BLaER1 treated with 17β-estradiol and CSF1 and Interleukin-3, amounts not matched to agents 10 nM and 100 nM (cell line): Measurements from ENCODE around the gene ITGAD.
A peak's percentile ranks its signal among the peaks of the same experiment; 100 is the strongest.

Source experiments
- H3K27ac ChIP-seq, 11 experiments: shearing (Covaris generic); formaldehyde crosslinking; 2 replicates each; pipeline ENCODE4 v1.8.1; 2022
- H3K27me3 ChIP-seq, 11 experiments: shearing (Covaris generic); formaldehyde crosslinking; 2 replicates each; pipeline ENCODE4 v1.8.1; 2022
- H3K36me3 ChIP-seq, 11 experiments: shearing (Covaris generic); formaldehyde crosslinking; 2 replicates each; pipeline ENCODE4 v1.8.1; 2022
- H3K4me1 ChIP-seq, 10 experiments: shearing (Covaris generic); formaldehyde crosslinking; 2 replicates each; pipeline ENCODE4 v1.8.1; 2022
- H3K4me2 ChIP-seq, 11 experiments: shearing (Covaris generic); formaldehyde crosslinking; 2 replicates each; pipeline ENCODE4 v1.8.1; 2022
- H3K4me3 ChIP-seq, 10 experiments: shearing (Covaris generic); formaldehyde crosslinking; 2 replicates each; pipeline ENCODE4 v1.8.1; 2022
- H3K9ac ChIP-seq, 11 experiments: shearing (Covaris generic); formaldehyde crosslinking; 2 replicates each; pipeline ENCODE4 v1.8.1; 2022
- H3K9me3 ChIP-seq, 11 experiments: shearing (Covaris generic); formaldehyde crosslinking; replicated peaks in 1 of 11; 2 replicates each; pipeline ENCODE4 v1.8.1; 2022
- H4K20me1 ChIP-seq, 11 experiments: shearing (Covaris generic); formaldehyde crosslinking; 2 replicates each; pipeline ENCODE4 v1.8.1; 2022
- Cebpa-rat ChIP-seq, 11 experiments: shearing (Covaris generic); IDR thresholded peaks; 2 replicates each; pipeline ENCODE4 v1.8.1; 2022

The ITGAD gene

DNA sequence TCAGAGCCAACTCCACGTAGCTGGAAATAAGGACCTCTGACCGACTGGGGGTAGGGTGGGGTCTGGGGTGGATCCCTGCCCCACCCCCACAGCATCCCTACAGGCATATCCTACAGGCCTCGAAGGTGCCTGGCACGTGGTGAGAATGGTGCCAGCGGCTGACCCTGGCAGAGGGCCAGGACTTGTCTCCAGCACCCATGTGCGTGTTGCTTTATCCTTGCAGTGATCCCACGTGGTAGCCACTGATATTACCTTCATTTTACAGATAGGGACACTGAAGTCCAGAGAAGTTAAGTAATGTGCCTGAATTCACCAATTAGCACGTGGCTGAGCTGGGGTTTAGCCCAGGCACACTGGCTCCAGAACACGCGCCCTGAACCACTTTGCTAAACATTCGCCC is 8.3 kb downstream of the ITGAD start:
- Histone ChIP-seq H3K9ac (0 out of 22 replicates have a peak overlapping the region, but pooled peaks of 1 of the 11 experiments have one; percentile 29), H3K9me3 (peaks cover 10 to 26% (median 17%) of the 10 kb centered on the region in 11 experiments), H4K20me1 (no peaks in the 10 kb centered on the region), H3K27ac (peak overlapping the region in 6 of 11 experiments; percentile 54 to 78 (median 67); a peak in 8 of 22 replicates), H3K4me2 (peak overlapping the region in 10 of 11 experiments; percentile 65 to 89 (median 80); a peak in 20 of 22 replicates), H3K36me3 (peaks cover 0 to 6% (median 0%) of the 10 kb centered on the region in 11 experiments; a peak in 1 of 22 replicates), H3K27me3 (no peaks in the 10 kb centered on the region), H3K4me1 (peaks cover 53 to 77% (median 68%) of the 10 kb centered on the region in 10 experiments), H3K4me3 (no peak overlapping the region)
- TF ChIP-seq Cebpa-rat (IDR thresholded peaks at IDR 0.05): no peak

DNA sequence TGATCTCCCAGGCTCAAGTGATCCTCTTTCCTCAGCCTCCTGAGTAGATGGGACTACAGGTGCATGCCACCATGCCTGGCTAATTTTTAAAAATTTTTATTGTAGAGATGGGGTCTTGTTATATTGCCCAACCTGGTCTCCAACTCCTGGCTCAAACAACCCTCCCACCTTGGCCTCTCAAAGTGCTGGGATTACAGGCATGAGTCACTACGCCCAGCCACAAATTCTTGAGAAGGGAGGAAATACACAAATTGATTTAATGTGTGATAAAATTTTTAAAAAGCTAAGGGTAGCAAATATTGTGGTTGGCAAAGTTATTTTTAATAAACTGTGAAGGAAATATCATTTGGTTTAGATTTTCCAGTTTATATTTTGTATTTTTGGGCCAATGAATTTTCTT is 9.6 kb downstream of the ITGAD start:
- no peak overlapping the region for H3K9ac ChIP-seq
- TF ChIP-seq Cebpa-rat (IDR thresholded peaks at IDR 0.05): no peak
- H3K4me2 ChIP-seq: peak overlapping the region in 8 of 11 experiments; percentile 4 to 78 (median 26); a peak in 8 of 22 replicates
- H3K4me1 ChIP-seq: peaks cover 45 to 67% (median 64%) of the 10 kb centered on the region in 10 experiments
- H3K27ac ChIP-seq: no peak overlapping the region
- H4K20me1 ChIP-seq: no peaks in the 10 kb centered on the region
- H3K9me3 ChIP-seq: peaks cover 10 to 26% (median 17%) of the 10 kb centered on the region in 11 experiments
- peaks cover 0 to 6% (median 0%) of the 10 kb centered on the region in 11 experiments; a peak in 1 of 22 replicates for H3K36me3 ChIP-seq
- H3K27me3 ChIP-seq: no peaks in the 10 kb centered on the region
- no peak overlapping the region for H3K4me3 ChIP-seq

DNA sequence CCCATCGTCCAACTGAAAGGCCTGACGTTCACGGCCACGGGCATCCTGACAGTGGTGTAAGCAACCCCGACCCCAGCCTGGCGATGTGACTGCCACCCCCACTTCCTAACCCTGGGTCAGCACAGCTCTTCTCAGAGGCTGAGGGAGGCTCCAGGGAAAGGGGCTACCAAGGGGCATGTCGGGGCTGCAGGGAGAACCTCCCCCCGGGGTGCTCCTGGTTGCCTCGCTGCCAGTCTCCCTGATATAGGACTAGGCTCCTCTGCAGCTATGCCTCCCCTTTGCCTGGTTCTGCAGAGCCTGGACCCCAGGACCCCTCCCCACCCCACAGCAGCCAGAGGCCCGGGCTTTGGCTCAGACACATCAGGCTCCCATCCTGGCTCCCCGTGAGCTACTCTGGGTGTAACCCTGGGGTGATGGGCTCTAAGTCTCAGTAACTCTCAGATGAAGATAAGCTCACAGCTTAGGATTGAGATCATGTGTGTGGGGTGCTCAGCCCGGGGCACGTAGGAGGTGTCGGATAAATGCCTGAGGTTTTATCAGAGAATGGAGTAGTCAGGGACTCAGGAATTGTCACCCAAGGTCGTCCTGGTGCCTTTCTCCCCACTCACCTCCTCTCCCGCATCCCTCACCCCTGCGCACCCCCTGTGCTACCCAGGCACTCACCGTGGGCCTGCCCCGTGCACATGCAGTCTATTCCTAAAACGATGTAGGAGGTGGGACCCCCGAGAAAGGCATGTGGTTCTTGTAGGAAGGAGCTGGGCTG is 10.6 kb downstream of the ITGAD start:
- no peaks in the 10 kb centered on the region for H4K20me1 ChIP-seq
- H3K36me3 ChIP-seq: peaks cover 0 to 6% (median 0%) of the 10 kb centered on the region in 11 experiments; a peak in 1 of 22 replicates
- peak overlapping the region; percentile 57 to 88 (median 77) for H3K4me2 ChIP-seq
- H3K9me3 ChIP-seq: peaks cover 10 to 16% (median 13%) of the 10 kb centered on the region in 11 experiments
- H3K27ac ChIP-seq: peak overlapping the region in 1 of 11 experiments; percentile 28; a peak in 1 of 22 replicates
- H3K4me1 ChIP-seq: peaks cover 45 to 56% (median 54%) of the 10 kb centered on the region in 10 experiments
- no peaks in the 10 kb centered on the region for H3K27me3 ChIP-seq
- no peak for TF ChIP-seq Cebpa-rat (IDR thresholded peaks at IDR 0.05)
- H3K9ac ChIP-seq: peak overlapping the region in 6 of 11 experiments; percentile 27 to 44 (median 40); a peak in 7 of 22 replicates
- H3K4me3 ChIP-seq: peak overlapping the region in 5 of 10 experiments; percentile 5 to 53 (median 37); a peak in 6 of 20 replicates

DNA sequence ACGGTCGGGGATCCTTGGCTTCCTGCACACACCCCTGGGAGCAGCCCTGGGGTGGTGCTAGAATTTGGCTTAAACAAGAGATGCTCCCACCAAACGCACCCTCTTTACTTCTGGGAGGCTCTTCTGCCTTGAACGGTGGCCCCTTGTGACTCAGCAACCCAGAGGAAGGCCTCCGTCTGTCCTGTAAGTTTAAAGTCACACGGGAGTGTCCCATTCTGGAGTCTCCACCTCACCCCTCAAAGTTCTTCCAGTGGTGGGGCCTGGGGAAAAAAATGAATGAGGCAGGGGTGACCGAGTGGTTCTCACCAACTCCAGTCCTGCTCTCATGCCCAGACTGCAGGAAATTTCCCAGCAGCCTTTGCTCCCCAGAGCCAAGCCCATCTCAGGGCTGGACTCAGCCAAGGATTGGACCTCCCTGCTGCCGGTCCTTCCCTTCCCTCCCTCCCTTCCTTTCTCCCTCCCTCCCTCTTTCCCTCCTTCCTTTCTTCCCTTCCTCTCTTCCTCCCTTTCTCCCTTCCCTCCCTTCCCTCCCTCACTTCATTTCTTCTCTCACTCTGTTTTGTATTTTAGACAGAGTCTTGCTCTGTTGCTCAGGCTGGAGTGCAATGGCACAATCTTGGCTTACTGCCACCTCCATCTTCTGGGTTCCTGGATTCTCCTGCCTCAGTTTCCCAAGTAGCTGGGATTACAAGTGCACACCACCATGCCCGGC is 11.4 kb downstream of the ITGAD start:
- peaks cover 3 to 9% (median 5%) of the 10 kb centered on the region in 11 experiments; a peak in 21 of 22 replicates for H3K9me3 ChIP-seq
- H3K36me3 ChIP-seq: 0 out of 22 replicates have a peak, but pooled peaks cover 0 to 2% (median 0%) of the 10 kb centered on the region in 11 experiments
- TF ChIP-seq Cebpa-rat (IDR thresholded peaks at IDR 0.05): no peak
- peak overlapping the region in 6 of 11 experiments; percentile 27 to 44 (median 40); a peak in 7 of 22 replicates for H3K9ac ChIP-seq
- peak overlapping the region in 5 of 10 experiments; percentile 5 to 53 (median 37); a peak in 6 of 20 replicates for H3K4me3 ChIP-seq
- peaks cover 41 to 49% (median 48%) of the 10 kb centered on the region in 10 experiments for H3K4me1 ChIP-seq
- H4K20me1 ChIP-seq: no peaks in the 10 kb centered on the region
- peak overlapping the region; percentile 57 to 88 (median 77) for H3K4me2 ChIP-seq
- peak overlapping the region in 1 of 11 experiments; percentile 28; a peak in 1 of 22 replicates for H3K27ac ChIP-seq
- no peaks in the 10 kb centered on the region for H3K27me3 ChIP-seq

DNA sequence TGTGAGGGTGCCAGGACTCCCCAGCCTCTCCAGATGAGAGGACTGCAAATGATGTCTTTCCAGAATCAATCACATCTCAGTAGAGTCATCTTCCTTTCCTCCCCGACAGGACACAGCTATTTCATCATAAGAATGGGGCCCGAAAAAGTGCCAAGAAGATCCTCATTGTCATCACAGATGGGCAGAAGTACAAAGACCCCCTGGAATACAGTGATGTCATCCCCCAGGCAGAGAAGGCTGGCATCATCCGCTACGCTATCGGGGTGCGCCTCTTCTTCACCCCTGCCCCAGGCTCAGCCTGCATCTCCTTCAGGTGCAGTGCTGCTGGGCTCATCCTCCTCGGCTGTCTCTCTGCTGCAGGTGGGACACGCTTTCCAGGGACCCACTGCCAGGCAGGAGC is 14.3 kb downstream of the ITGAD start:
- Histone ChIP-seq H3K4me2 (no peak overlapping the region), H3K9ac (no peak overlapping the region), H3K9me3 (no peaks in the 10 kb centered on the region), H3K27me3 (no peaks in the 10 kb centered on the region), H3K4me3 (no peak overlapping the region), H3K4me1 (peaks cover 17 to 23% (median 22%) of the 10 kb centered on the region in 10 experiments), H3K27ac (no peak overlapping the region), H3K36me3 (no peaks in the 10 kb centered on the region), H4K20me1 (no peaks in the 10 kb centered on the region)
- TF ChIP-seq Cebpa-rat (IDR thresholded peaks at IDR 0.05): no peak

DNA sequence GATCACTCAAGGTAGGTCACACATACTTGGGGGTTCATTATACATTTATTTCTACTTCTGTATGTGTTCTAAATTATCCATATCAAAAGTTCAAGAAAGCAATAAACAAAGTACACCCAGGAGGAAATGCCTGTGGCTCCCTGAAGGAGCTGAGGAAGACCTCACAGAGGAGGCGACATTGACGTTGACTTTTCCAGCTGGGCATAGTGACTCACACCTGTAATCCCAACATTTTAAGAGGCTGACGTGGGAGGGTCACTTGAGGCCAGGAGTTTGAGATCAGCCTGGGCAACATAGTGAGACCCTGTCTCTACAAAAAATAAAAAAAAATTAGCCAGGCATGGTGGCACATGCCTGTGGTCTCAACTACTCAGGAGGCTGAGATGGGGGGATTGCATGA is 16.3 kb downstream of the ITGAD start:
- H3K4me3 ChIP-seq: no peak overlapping the region
- no peaks in the 10 kb centered on the region for H3K27me3 ChIP-seq
- H3K27ac ChIP-seq: no peak overlapping the region
- no peak for TF ChIP-seq Cebpa-rat (IDR thresholded peaks at IDR 0.05)
- H3K4me1 ChIP-seq: peaks cover 1 to 4% (median 2%) of the 10 kb centered on the region in 10 experiments; a peak in 19 of 20 replicates
- no peaks in the 10 kb centered on the region for H3K9me3 ChIP-seq
- no peaks in the 10 kb centered on the region for H4K20me1 ChIP-seq
- no peak overlapping the region for H3K9ac ChIP-seq
- no peaks in the 10 kb centered on the region for H3K36me3 ChIP-seq
- H3K4me2 ChIP-seq: no peak overlapping the region

DNA sequence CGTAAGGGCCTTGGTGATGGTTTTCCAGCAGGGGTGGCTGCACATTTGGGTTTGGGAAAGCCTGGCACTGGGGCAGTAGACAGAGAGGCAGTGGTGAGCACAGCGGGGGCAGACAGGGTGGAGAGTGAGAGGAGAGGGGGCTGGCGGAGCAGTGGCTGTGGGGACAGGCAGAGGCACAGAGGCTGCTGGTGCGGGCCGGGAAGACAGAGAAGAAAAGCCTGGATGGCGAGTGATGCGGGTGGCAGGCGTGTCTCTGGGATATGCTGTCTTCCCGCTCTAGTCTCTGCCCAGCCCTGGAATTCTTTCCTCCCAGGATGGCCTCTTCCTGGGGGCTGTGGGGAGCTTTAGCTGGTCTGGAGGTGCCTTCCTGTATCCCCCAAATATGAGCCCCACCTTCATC is 16.9 kb downstream of the ITGAD start:
- Histone ChIP-seq H3K4me3 (no peak overlapping the region), H3K9me3 (no peaks in the 10 kb centered on the region), H4K20me1 (no peaks in the 10 kb centered on the region), H3K27ac (no peak overlapping the region), H3K27me3 (no peaks in the 10 kb centered on the region), H3K4me1 (no peaks in the 10 kb centered on the region; a peak in 1 of 20 replicates), H3K36me3 (no peaks in the 10 kb centered on the region), H3K9ac (no peak overlapping the region), H3K4me2 (no peak overlapping the region)
- no peak for TF ChIP-seq Cebpa-rat (IDR thresholded peaks at IDR 0.05)

DNA sequence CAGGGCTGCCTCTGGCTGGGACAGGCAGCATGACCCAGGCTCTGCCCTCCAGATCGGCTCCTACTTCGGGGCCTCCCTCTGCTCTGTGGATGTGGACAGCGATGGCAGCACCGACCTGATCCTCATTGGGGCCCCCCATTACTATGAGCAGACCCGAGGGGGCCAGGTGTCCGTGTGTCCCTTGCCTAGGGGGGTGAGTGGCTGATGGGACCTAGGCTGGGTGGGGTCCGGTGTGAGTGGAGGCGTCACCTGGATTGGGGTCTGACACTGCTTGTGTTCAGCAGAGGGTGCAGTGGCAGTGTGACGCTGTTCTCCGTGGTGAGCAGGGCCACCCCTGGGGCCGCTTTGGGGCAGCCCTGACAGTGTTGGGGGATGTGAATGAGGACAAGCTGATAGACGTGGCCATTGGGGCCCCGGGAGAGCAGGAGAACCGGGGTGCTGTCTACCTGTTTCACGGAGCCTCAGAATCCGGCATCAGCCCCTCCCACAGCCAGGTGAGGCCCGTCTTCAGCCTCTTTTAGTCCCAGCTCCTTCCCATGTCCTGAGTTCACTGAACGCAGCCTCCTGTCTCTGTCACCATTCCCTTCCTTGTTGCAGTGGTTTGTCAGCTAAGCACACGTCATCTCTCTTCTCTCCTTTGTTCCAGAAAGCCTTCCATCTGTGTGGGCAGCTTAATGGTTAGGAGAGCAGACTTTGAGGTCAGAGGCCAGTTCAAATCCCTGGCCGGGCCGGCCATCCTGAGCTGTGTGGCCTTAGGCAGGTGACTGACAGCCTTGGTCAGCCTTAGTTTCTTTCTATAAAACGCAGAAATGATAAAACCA is 18.1 kb downstream of the ITGAD start:
- Histone ChIP-seq H3K27me3 (no peaks in the 10 kb centered on the region), H3K4me2 (no peak overlapping the region), H3K9me3 (no peaks in the 10 kb centered on the region), H3K27ac (no peak overlapping the region), H3K4me1 (peaks cover 0 to under 1% (median 0%) of the 10 kb centered on the region in 10 experiments; a peak in 1 of 20 replicates), H4K20me1 (no peaks in the 10 kb centered on the region), H3K9ac (no peak overlapping the region), H3K4me3 (no peak overlapping the region), H3K36me3 (no peaks in the 10 kb centered on the region)
- no peak for TF ChIP-seq Cebpa-rat (IDR thresholded peaks at IDR 0.05)
